Fibroblast of villous mesenchyme (primary cell): ENCODE results near the gene CDHR3. TPM values are rescaled to one million over a fixed set of nuclear protein-coding genes. Genes with fewer than 3 reads are reported as not detected.

Experiments used
- DNase-seq: peaks from one replicate; pipeline ENCODE4 v3.0.0-alpha.2; 2010; ENCODE audit warnings: low read depth
- H3K4me3 ChIP-seq: 2 replicates; pipeline ENCODE4 v1.5.1; 2011; ENCODE audit warnings: low read depth, mild to moderate bottlenecking, low read length
- total RNA-seq: library from RNA; depleted of rRNA; stranded (reverse); fragments of >200 nt; gene quantifications from 2 replicates; pipeline ENCODE4 v1.2.3, GENCODE V29; 2012
- TF ChIP-seq, protein P1 (sequence below): IDR thresholded peaks from 2 replicates; pipeline ENCODE4 v1.5.1; 2012; ENCODE audit warnings: low read depth, mild to moderate bottlenecking, low read length; ENCODE audit not compliant: insufficient read depth

Gene CDHR3
- total RNA-seq, 1 donor, result 9.1 TPM

DNA sequence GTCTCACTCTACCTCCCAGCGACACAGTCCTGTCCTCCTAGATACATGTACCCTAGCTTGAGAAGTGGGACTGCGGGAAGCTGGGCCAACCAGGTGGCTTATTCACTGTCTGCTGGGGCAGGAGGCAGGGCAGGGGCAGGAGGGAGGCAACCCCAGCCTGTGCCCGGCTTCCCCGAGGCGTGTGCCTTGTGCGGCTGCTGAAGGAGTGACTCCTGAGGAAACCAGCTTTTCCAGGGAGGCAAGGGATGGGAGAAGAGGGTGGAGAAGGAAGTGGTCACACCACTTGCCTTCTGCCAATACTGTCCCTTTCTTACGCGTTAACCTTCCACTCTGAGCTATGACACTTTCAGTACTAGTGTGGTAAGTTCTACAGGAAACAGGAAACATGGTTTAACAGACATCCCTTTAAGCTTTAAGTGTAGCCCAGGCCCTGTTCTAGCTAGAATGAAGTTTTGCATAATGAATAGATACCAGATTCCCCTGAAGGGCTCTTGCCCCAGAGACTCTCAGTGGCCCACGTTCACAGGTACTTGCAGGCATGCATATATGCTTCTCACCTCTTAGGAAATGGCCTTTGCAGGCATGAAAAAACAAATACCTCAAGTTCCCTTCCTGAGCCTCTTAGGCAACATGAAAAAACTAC lies 108.4 kb downstream of the CDHR3 start:
- no peak for DNase-seq
- TF ChIP-seq, protein P1, sequence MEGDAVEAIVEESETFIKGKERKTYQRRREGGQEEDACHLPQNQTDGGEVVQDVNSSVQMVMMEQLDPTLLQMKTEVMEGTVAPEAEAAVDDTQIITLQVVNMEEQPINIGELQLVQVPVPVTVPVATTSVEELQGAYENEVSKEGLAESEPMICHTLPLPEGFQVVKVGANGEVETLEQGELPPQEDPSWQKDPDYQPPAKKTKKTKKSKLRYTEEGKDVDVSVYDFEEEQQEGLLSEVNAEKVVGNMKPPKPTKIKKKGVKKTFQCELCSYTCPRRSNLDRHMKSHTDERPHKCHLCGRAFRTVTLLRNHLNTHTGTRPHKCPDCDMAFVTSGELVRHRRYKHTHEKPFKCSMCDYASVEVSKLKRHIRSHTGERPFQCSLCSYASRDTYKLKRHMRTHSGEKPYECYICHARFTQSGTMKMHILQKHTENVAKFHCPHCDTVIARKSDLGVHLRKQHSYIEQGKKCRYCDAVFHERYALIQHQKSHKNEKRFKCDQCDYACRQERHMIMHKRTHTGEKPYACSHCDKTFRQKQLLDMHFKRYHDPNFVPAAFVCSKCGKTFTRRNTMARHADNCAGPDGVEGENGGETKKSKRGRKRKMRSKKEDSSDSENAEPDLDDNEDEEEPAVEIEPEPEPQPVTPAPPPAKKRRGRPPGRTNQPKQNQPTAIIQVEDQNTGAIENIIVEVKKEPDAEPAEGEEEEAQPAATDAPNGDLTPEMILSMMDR, result no peak
- no peak overlapping the region for H3K4me3 ChIP-seq

DNA sequence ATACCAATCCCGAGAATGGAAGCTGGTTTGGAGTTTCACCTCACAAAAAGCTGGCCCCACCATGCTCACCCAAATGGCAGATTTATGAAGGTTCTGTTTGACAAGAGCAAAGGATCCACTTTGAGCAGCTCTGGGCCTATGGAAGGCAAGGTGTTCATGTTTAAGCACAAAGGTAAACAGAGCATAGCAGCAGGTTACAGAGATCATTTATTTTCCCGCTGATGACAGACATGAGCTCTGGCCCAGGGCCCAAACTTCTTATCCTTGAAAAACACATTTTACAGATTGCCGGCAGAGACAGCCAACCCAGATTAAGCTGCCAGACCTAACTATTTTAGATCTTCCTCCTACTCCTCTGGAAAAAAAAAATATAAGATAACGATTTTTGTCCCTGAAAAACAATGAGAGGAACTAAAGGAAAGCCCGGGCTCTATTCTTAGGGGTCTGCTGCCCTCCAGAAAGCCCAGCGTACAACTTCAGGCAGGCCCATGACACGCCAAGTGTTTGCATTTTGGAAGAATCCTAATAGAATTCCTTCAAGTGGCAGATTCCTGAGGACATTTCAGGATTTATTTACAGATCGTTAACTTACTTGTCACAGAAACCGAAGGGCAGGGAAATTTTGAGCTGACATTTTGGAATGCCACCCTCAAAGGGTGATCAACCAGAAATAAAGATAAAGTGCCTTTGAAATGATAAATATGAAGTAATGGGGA lies 109.1 kb downstream of the CDHR3 start:
- TF ChIP-seq, protein P1, result no peak
- no peak overlapping the region for H3K4me3 ChIP-seq
- DNase-seq, result no peak

DNA sequence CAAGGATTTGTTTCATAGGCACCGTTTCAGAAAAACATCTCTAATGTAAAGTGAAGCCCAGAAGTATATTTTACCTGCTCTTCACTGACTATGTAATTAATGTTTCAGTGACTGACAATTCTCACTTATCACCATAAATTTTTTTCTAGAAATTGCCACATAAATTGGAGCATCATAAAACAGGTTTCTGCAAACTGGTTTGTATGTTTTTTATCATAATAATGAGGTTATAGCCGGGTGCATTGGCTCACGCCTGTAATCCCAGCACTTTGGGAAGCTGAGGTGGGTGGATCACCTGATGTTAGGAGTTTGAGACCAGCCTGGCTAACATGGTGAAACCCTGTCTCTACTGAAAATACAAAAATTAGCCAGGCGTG lies 109.6 kb downstream of the CDHR3 start:
- H3K4me3 ChIP-seq, result no peak overlapping the region
- TF ChIP-seq, protein P1, result no peak
- no peak for DNase-seq

DNA sequence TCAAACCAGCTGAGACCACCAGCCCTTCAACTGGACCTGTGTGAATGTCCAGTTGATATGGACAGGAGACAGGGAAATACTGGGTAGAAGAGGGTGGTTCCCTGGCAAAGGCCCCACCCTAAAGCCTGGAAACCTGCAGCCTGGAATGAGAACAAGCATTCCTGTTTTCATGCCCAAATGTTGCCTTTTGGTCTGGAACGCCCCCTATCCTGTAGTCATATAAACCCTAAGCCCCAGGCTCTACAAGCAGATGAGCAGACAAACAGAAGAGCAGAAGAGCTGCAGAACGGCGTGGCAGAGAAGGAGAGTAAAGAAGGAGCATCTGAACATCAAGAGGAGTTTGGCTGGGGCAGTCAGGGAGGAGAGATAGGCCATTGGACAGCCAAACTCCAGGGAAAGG lies 110.6 kb downstream of the CDHR3 start:
- no peak for DNase-seq
- TF ChIP-seq, protein P1, result no peak

DNA sequence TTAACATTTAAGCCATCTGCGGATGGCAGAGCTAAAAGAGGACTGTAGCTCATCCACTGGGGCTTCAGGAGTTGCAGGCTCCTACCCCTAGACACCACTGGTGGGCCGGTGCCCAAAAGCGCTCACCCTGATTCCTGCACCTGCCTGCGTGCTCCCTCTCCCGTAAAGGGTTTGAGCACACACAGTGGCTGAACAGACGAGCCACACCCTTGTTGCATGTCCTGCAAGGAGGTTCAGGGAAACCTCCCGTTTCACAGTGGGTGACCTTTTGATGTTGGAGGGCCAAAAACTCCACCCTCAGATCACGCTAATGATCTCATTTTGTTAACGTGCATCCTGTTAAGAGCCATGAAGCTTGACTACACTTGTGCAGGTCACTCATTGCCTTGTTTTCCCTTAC lies 111.2 kb downstream of the CDHR3 start:
- H3K4me3 ChIP-seq, result no peak overlapping the region
- TF ChIP-seq, protein P1, result no peak
- no peak for DNase-seq

More for the DNA sequence above, 110.6 kb downstream of the CDHR3 start:
- no peak overlapping the region for H3K4me3 ChIP-seq

DNA sequence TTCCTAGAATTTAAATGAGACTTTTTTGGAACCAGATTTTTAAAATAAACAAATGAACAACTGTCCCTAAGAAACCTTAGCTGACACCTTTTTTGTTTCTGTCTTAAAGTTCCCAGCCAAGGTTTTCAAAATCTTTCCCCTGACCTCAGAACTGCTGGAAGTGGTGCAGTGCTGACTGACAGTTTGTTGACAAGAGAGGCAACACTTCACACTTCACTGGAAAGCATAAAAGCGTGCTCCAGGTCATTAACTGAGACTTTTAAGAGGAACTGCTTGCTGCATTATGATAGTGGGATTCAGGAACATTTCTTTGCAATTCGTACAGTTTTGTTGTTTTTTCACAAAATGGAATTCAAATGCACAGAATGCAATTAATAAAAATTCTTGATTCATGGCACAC lies 112.9 kb downstream of the CDHR3 start:
- TF ChIP-seq, protein P1, result no peak
- H3K4me3 ChIP-seq, result no peak overlapping the region
- no peak for DNase-seq
